ENCODE data around the gene NUB1.

DNA sequence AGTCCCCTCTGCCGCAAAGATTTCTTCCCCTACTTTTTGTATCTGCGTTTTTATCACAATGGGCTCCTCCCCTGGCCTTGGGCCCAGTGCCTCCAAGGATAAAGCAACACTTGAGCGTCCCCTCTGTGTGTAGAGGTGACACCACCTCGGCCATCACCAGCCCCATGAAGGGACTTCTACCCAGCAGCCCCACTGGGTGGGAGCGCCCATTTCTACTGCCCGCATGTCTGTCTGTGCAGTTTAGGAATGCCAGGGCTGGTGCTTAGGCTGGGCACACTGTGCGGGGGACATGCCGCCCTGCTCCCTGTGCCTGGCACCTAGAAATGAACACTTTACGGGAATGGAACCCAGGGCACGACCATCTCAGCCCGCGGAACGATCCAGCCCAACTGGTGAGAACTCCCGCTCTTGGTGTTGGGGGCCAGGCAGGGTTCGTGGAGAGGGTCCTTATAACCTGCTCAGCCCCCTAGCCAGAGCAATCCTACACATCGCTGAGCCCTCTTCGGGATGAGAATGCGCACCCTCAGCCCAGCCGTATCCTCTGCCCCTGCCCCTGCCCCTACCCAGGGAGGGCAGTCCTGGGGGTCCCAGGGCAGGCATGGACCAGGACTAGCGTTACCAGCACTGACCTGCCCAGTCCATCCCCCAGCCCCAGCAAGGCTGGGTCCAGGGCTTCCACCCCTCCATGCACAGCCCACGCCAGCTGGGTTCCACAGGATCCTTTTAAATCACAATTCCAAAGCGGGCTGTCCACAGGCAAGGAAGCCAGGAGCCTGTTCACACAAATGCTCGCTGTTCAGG is 85.5 kb downstream of the NUB1 start:
- no peak for TF ChIP-seq POLR2A (IDR thresholded peaks at IDR 0.05)
- TF ChIP-seq, protein P1, sequence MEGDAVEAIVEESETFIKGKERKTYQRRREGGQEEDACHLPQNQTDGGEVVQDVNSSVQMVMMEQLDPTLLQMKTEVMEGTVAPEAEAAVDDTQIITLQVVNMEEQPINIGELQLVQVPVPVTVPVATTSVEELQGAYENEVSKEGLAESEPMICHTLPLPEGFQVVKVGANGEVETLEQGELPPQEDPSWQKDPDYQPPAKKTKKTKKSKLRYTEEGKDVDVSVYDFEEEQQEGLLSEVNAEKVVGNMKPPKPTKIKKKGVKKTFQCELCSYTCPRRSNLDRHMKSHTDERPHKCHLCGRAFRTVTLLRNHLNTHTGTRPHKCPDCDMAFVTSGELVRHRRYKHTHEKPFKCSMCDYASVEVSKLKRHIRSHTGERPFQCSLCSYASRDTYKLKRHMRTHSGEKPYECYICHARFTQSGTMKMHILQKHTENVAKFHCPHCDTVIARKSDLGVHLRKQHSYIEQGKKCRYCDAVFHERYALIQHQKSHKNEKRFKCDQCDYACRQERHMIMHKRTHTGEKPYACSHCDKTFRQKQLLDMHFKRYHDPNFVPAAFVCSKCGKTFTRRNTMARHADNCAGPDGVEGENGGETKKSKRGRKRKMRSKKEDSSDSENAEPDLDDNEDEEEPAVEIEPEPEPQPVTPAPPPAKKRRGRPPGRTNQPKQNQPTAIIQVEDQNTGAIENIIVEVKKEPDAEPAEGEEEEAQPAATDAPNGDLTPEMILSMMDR (IDR thresholded peaks at IDR 0.05), result no peak
